Duodenal mucosa (tissue), 2 donors: ENCODE measurements around the gene ANKS6.

Source experiments
- H3K27ac ChIP-seq: one replicate; pipeline ENCODE4 v1.7.0; 2013; ENCODE audit warnings: low read depth, low read length
- H3K27me3 ChIP-seq, 2 donors: one replicate each; pipeline ENCODE4 v1.7.0; 2013; ENCODE audit warnings: low read length in 2 of 2, control low read depth in 1 of 2; ENCODE audit not compliant: insufficient read depth in 2 of 2, control insufficient read depth in 1 of 2
- H3K36me3 ChIP-seq, 2 donors: one replicate each; pipeline ENCODE4 v1.7.0; 2013; ENCODE audit warnings: low read length in 2 of 2, control low read depth in 1 of 2; ENCODE audit not compliant: insufficient read depth in 2 of 2, control insufficient read depth in 1 of 2
- H3K4me1 ChIP-seq, 2 donors: one replicate each; pipeline ENCODE4 v1.7.0; 2013; ENCODE audit warnings: low read length in 2 of 2, control low read depth in 1 of 2; ENCODE audit not compliant: insufficient read depth in 2 of 2, control insufficient read depth in 1 of 2
- H3K4me3 ChIP-seq, 2 donors: one replicate each; pipeline ENCODE4 v1.7.0; 2013; ENCODE audit warnings: low read length in 2 of 2, low read depth in 1 of 2
- H3K9ac ChIP-seq, 2 donors: one replicate each; pipeline ENCODE4 v1.7.0; 2013; ENCODE audit warnings: low read length in 2 of 2, low read depth in 1 of 2
- H3K9me3 ChIP-seq, 2 donors: one replicate each; pipeline ENCODE4 v1.7.0; 2013; ENCODE audit warnings: low read length in 2 of 2, control low read depth in 1 of 2; ENCODE audit not compliant: control insufficient read depth in 1 of 2

ANKS6 gene

GRCh38 chr9:98708103-98708932, 88.0 kb downstream of the ANKS6 start:
- no peak overlapping the region for H3K27ac ChIP-seq
- H3K9ac ChIP-seq, result no peak overlapping the region
- peaks cover 48 to 54% of the 10 kb centered on the region in 2 donors for H3K27me3 ChIP-seq
- no peaks in the 10 kb centered on the region for H3K36me3 ChIP-seq
- H3K9me3 ChIP-seq, result no peaks in the 10 kb centered on the region
- no peaks in the 10 kb centered on the region for H3K4me1 ChIP-seq
- H3K4me3 ChIP-seq, result no peak overlapping the region

GRCh38 chr9:98707166-98708102, 88.9 kb downstream of the ANKS6 start:
- peaks cover 48 to 57% of the 10 kb centered on the region in 2 donors for H3K27me3 ChIP-seq
- H3K9me3 ChIP-seq, result no peaks in the 10 kb centered on the region
- no peak overlapping the region for H3K4me3 ChIP-seq
- H3K9ac ChIP-seq, result no peak overlapping the region
- no peak overlapping the region for H3K27ac ChIP-seq
- no peaks in the 10 kb centered on the region for H3K36me3 ChIP-seq
- H3K4me1 ChIP-seq, result peaks cover 0 to under 1% of the 10 kb centered on the region in 2 donors

- Histone ChIP-seq H3K4me1 (peaks cover 0 to 7% of the 10 kb centered on the region in 2 donors), H3K9ac (no peak overlapping the region), H3K9me3 (no peaks in the 10 kb centered on the region), H3K4me3 (no peak overlapping the region), H3K27ac (no peak overlapping the region), H3K27me3 (peaks cover 50 to 51% of the 10 kb centered on the region in 2 donors), H3K36me3 (no peaks in the 10 kb centered on the region)
Measured at GRCh38 chr9:98706651-98707165, 89.6 kb downstream of the ANKS6 start.

- peaks cover 0 to 8% of the 10 kb centered on the region in 2 donors for H3K4me1 ChIP-seq
- no peaks in the 10 kb centered on the region for H3K36me3 ChIP-seq
- no peak overlapping the region for H3K27ac ChIP-seq
- no peaks in the 10 kb centered on the region for H3K9me3 ChIP-seq
- H3K4me3 ChIP-seq, result no peak overlapping the region
- no peak overlapping the region for H3K9ac ChIP-seq
- peaks cover 25 to 44% of the 10 kb centered on the region in 2 donors for H3K27me3 ChIP-seq
Measured at GRCh38 chr9:98702835-98703380, 93.4 kb downstream of the ANKS6 start.

DNA sequence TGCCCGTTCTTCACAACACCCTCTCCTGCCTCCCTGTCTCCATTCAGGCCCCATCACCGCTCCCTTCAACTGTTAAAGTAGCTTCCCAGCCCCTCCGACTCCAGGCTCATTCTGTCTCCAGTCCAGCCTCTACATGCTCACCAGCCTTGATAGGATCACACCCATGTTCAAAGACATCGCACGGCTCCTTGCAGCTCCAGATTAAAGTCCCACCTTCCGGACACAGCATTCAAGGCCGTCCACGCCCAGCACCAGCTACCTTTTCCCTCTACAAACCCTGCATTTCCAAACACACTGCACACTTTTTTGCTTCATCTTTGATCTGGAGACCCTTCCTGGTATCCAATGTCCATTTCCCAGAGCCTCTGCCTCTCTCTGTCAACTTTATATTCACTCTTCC, 94.0 kb downstream of the ANKS6 start:
- no peak overlapping the region for H3K4me3 ChIP-seq
- no peak overlapping the region for H3K9ac ChIP-seq
- H3K27me3 ChIP-seq, result peaks cover 20 to 39% of the 10 kb centered on the region in 2 donors

GRCh38 chr9:98701576-98701975, 94.8 kb downstream of the ANKS6 start:
- peaks cover 12 to 32% of the 10 kb centered on the region in 2 donors for H3K27me3 ChIP-seq
- H3K4me1 ChIP-seq, result peaks cover 0 to 8% of the 10 kb centered on the region in 2 donors

More for the DNA sequence above, 94.0 kb downstream of the ANKS6 start:
- H3K36me3 ChIP-seq, result no peaks in the 10 kb centered on the region
- H3K27ac ChIP-seq, result no peak overlapping the region
- H3K4me1 ChIP-seq, result peaks cover 0 to 8% of the 10 kb centered on the region in 2 donors
- no peaks in the 10 kb centered on the region for H3K9me3 ChIP-seq

DNA sequence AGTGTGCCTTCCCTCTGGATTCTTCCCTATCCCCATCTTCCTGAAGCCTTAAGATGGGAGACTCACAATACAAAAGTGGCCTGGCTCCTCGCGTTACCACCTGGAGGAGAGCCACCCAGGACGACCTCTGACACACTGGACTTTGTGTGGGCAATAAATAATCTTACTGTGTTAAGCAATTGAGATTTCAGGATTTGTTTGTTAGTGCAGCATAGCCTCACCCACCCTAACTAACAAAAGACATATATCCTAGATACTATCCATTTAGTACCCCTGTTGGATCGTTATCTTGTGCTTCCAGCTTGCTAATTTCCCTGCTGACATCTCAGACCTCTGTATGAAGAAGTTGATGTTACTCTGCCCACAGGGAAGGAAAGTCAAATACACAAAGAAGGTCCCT, 95.6 kb downstream of the ANKS6 start:
- no peak overlapping the region for H3K9ac ChIP-seq
- H3K27ac ChIP-seq, result no peak overlapping the region

More at GRCh38 chr9:98701576-98701975, 94.8 kb downstream of the ANKS6 start:
- Histone ChIP-seq H3K9me3 (no peaks in the 10 kb centered on the region), H3K9ac (no peak overlapping the region), H3K27ac (no peak overlapping the region), H3K36me3 (no peaks in the 10 kb centered on the region), H3K4me3 (no peak overlapping the region)

DNA sequence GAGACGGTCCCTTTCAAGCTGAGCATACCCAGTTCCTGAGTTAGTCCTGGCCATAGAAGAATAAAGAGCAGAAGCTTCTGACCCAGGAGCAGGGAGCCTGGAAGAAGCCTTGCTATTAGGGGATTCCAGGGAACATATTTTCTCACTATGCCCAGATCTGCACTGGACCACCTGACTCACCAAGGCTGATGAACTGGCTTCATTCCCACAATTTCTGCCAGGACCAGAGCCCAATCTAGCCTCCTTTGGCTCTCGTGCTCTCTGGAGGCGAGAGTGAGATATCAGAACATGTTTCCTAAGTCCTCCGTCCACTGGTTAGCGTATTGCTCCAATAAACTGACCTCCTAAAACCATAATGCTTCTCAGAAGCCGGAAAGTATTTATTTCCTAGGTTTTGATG, 97.5 kb downstream of the ANKS6 start:
- Histone ChIP-seq H3K4me3 (no peak overlapping the region), H3K9me3 (no peaks in the 10 kb centered on the region), H3K27me3 (peaks cover 3 to 20% of the 10 kb centered on the region in 2 donors), H3K4me1 (peaks cover 0 to 8% of the 10 kb centered on the region in 2 donors), H3K9ac (no peak overlapping the region), H3K36me3 (no peaks in the 10 kb centered on the region), H3K27ac (no peak overlapping the region)

More for the DNA sequence above, 95.6 kb downstream of the ANKS6 start:
- Histone ChIP-seq H3K4me1 (peaks cover 0 to 8% of the 10 kb centered on the region in 2 donors), H3K4me3 (no peak overlapping the region), H3K36me3 (no peaks in the 10 kb centered on the region), H3K9me3 (no peaks in the 10 kb centered on the region), H3K27me3 (peaks cover 12 to 29% of the 10 kb centered on the region in 2 donors)

DNA sequence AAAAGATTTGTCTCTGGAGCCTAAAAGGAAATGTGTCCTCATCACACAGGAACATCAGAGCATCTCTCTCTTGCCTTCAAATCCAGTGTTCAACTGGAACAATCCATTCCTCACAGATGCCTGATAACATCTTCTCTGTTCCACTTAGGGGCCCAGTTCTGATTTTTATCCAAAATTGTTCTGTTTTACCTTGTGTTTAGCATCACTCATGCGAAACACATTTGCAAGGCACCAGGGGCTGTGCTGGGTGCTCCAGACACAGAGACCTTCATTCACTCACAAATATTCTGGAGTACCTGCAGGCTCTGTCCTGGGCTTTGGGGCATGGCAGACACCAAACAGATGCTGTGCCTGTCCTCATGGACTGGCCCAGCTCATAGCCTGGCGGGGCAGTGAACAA, 101.4 kb downstream of the ANKS6 start:
- Histone ChIP-seq H3K9me3 (no peaks in the 10 kb centered on the region), H3K36me3 (no peaks in the 10 kb centered on the region), H3K4me1 (no peaks in the 10 kb centered on the region), H3K4me3 (no peak overlapping the region), H3K27ac (no peak overlapping the region), H3K9ac (no peak overlapping the region), H3K27me3 (peaks cover 0 to 11% of the 10 kb centered on the region in 2 donors)
